OCI-LY3 (cell line): ENCODE measurements around the gene MTHFD1L.

Experiments used
- H2AFZ ChIP-seq: fragments of 200-600, 300-600 bp; shearing (Covaris generic); 2 replicates; pipeline ENCODE4 v1.6.0; 2014; ENCODE audit warnings: antibody characterized with exemption, low read depth, low read length
- H3K27ac ChIP-seq: fragments of 200-600, 300-600 bp; sonication (generic); 2 replicates; pipeline ENCODE4 v1.5.1; 2014; ENCODE audit warnings: mild to moderate bottlenecking, low read length, moderate library complexity, mixed read lengths
- H3K27me3 ChIP-seq: fragments of 200-600, 300-600 bp; sonication (generic); 2 replicates; pipeline ENCODE4 v1.6.1; 2014; ENCODE audit warnings: low read depth, low read length, mixed read lengths
- H3K36me3 ChIP-seq: fragments of 200-600, 300-600 bp; sonication (generic); replicated peaks from 2 replicates; pipeline ENCODE3; 2014; ENCODE audit warnings: low read depth, low read length, mixed read lengths
- H3K4me1 ChIP-seq: fragments of 300-600, 200-600 bp; sonication (generic); 2 replicates; pipeline ENCODE4 v1.6.1; 2014; ENCODE audit warnings: low read length, mixed read lengths
- H3K4me2 ChIP-seq: fragments of 200-600, 300-600 bp; sonication (generic); 2 replicates; pipeline ENCODE4 v1.6.1; 2014; ENCODE audit warnings: low read length, mixed read lengths
- H3K4me3 ChIP-seq: fragments of 300-600, 200-600 bp; sonication (generic); 2 replicates; pipeline ENCODE4 v1.5.1; 2014; ENCODE audit warnings: antibody characterized with exemption, mild to moderate bottlenecking, low read length, moderate library complexity
- H3K79me2 ChIP-seq: fragments of 300-600, 200-600 bp; shearing (Covaris generic); 2 replicates; pipeline ENCODE4 v1.6.1; 2014; ENCODE audit warnings: mild to moderate bottlenecking, low read length, mixed read lengths
- H3K9ac ChIP-seq: fragments of 300-600, 200-600 bp; shearing (Covaris generic); 2 replicates; pipeline ENCODE4 v1.6.0; 2014; ENCODE audit warnings: mild to moderate bottlenecking, low read length, moderate library complexity
- H3K9me3 ChIP-seq: fragments of 200-600, 300-600 bp; shearing (Covaris generic); 2 replicates; pipeline ENCODE4 v1.6.1; 2014; ENCODE audit warnings: low read length, mixed read lengths; ENCODE audit not compliant: insufficient read depth
- H4K20me1 ChIP-seq: fragments of 200-600, 300-600 bp; sonication (generic); 2 replicates; pipeline ENCODE4 v1.6.1; 2016; ENCODE audit warnings: low read length, mixed read lengths; ENCODE audit not compliant: insufficient read depth
- CTCF ChIP-seq: fragments of 200-600, 300-600 bp; sonication (generic); IDR thresholded peaks from 2 replicates; pipeline ENCODE4 v1.5.1; 2014; ENCODE audit warnings: antibody characterized with exemption, low read length, low read depth
- EZH2phosphoT487 ChIP-seq: fragments of 200-600 bp; shearing (Covaris generic); IDR thresholded peaks from 2 replicates; pipeline ENCODE4 v1.6.1; 2018; ENCODE audit warnings: antibody characterized with exemption, mixed run types, low read depth

The MTHFD1L gene

GRCh38 chr6:150863213-150863928 lies 2.1 kb upstream of the MTHFD1L start:
- no peak for TF ChIP-seq CTCF
- TF ChIP-seq EZH2phosphoT487: no peak
- no peak overlapping the region for H2AFZ ChIP-seq
- no peaks in the 10 kb centered on the region for H3K36me3 ChIP-seq

GRCh38 chr6:150865043-150865405 lies 478 bp upstream of the MTHFD1L start:
- peak overlapping the region; percentile 90 for H3K4me3 ChIP-seq
- H3K79me2 ChIP-seq: peaks cover 44% of the 10 kb centered on the region
- no peaks in the 10 kb centered on the region for H3K36me3 ChIP-seq
- H3K4me2 ChIP-seq: peak overlapping the region; percentile 90
- no peaks in the 10 kb centered on the region for H3K9me3 ChIP-seq
- peaks cover 3% of the 10 kb centered on the region; the same call in 1 of the 2 replicates for H4K20me1 ChIP-seq
- H3K27me3 ChIP-seq: no peaks in the 10 kb centered on the region
- H3K27ac ChIP-seq: peak overlapping the region; percentile 34; the same call in 1 of the 2 replicates
- TF ChIP-seq CTCF: no peak
- TF ChIP-seq EZH2phosphoT487: no peak
- peak overlapping the region; percentile 79 for H3K9ac ChIP-seq
- H3K4me1 ChIP-seq: peaks cover 25% of the 10 kb centered on the region
- H2AFZ ChIP-seq: peak overlapping the region; percentile 90; the same call in 1 of the 2 replicates

More at GRCh38 chr6:150863213-150863928, 2.1 kb upstream of the MTHFD1L start:
- Histone ChIP-seq H3K4me1 (peaks cover 25% of the 10 kb centered on the region), H3K4me2 (no peak overlapping the region), H3K79me2 (peaks cover 28% of the 10 kb centered on the region), H3K9me3 (no peaks in the 10 kb centered on the region), H3K9ac (no peak overlapping the region), H3K4me3 (no peak overlapping the region), H3K27ac (no peak overlapping the region), H4K20me1 (peaks cover 3% of the 10 kb centered on the region; the same call in 1 of the 2 replicates), H3K27me3 (no peaks in the 10 kb centered on the region)

GRCh38 chr6:150866147-150866990 lies 867 bp downstream of the MTHFD1L start:
- Histone ChIP-seq H3K9me3 (no peaks in the 10 kb centered on the region), H3K27ac (peak overlapping the region; percentile 38), H3K9ac (peak overlapping the region; percentile 79), H3K4me2 (peak overlapping the region; percentile 90), H3K4me3 (peak overlapping the region; percentile 90), H3K36me3 (no peaks in the 10 kb centered on the region), H3K4me1 (peaks cover 22% of the 10 kb centered on the region), H4K20me1 (peaks cover 3% of the 10 kb centered on the region; the same call in 1 of the 2 replicates), H2AFZ (peak overlapping the region; percentile 44; the same call in 1 of the 2 replicates), H3K79me2 (peaks cover 56% of the 10 kb centered on the region), H3K27me3 (no peaks in the 10 kb centered on the region)
- TF ChIP-seq EZH2phosphoT487 (no peak), CTCF (no peak)

DNA sequence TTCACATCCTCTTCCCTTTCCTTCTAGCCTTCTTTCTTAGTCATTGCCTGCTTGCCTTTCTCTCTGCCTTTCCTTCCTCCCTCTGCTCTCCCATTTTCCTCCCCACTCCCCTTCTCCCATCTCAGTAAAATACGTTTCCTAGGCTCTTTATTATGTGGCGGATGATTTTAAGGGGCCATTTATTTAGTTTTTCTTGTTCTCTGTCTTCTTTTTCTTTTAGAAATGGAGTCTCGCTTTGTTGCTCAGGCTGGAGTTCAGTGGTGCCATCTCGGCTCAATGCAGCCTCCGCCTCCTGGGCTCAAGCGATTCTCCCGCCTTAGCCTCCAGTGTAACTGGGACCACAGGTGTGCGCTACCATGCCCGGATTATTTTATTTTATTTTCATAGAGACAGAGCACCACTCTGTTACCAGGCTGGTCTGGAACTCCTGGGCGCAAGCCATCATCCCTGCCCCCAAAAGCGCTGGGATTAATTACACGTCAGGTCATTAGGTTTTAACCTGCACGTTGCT lies 1.5 kb downstream of the MTHFD1L start:
- H3K4me1 ChIP-seq: peaks cover 15% of the 10 kb centered on the region
- H3K36me3 ChIP-seq: no peaks in the 10 kb centered on the region
- H3K27ac ChIP-seq: peak overlapping the region; percentile 38
- no peak overlapping the region for H2AFZ ChIP-seq
- peak overlapping the region; percentile 79 for H3K9ac ChIP-seq
- H3K4me2 ChIP-seq: peak overlapping the region; percentile 90
- no peaks in the 10 kb centered on the region for H3K27me3 ChIP-seq
- TF ChIP-seq CTCF: no peak
- TF ChIP-seq EZH2phosphoT487: no peak
- H3K4me3 ChIP-seq: peak overlapping the region; percentile 90
- peaks cover 3% of the 10 kb centered on the region; the same call in 1 of the 2 replicates for H4K20me1 ChIP-seq
- peaks cover 61% of the 10 kb centered on the region for H3K79me2 ChIP-seq
- H3K9me3 ChIP-seq: no peaks in the 10 kb centered on the region
